B cell (primary cell): ENCODE data around the gene NAA10.

Experiments used
- CTCF ChIP-seq: fragments of 200-600 bp; IDR thresholded peaks from one replicate; pipeline ENCODE4 v1.8.0; 2022; ENCODE audit warnings: antibody characterized with exemption, mild to moderate bottlenecking
- EZH2 ChIP-seq: IDR thresholded peaks from 2 replicates; pipeline ENCODE4 v1.6.1; 2012; ENCODE audit warnings: borderline replicate concordance, low read depth, mild to moderate bottlenecking, moderate library complexity, low read length; ENCODE audit not compliant: insufficient read depth, poor library complexity, severe bottlenecking

- no peak for TF ChIP-seq CTCF
- no peak for TF ChIP-seq EZH2
Measured at GRCh38 chrX:153902385-153902784, 32.5 kb downstream of the NAA10 start.
